Measurements from ENCODE around the gene DRAM1. TPM values are rescaled to one million over a fixed set of nuclear protein-coding genes. Genes with fewer than 3 reads are reported as not detected.

The DRAM1 gene
- total RNA-seq, 1 experiment from 2014 or later = 6.9 TPM

DNA sequence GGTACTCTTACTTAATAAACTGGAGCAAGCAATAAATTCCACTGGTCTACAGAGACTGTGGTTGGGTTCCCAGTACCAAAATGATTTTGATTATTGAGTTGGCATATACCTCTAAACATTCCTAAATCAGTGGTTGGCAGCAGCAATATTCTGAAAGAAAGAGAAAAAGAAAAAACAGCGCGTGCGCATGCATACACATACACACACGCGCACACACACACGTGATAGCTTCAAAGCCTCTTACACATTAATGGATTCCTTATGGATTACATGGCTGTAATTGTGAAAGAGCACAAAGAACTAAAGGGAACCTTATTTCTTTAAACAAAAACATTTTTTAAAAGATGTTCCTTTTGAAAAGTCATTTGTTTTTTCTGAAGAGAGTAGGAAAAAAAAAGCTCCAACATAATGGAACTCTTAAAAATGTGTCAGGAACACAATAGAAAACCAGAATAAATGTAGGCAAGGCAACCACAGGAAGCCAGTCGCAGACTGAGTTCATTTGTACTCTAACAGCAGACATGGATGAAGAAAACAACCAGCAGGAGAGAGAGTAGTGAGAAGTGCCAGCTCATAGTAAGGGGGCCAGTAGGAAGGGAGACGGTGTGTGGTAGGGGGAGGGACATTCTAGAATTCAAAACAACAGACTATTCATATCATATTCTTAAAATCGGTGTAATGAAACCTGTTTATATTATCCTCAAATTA is 80.0 kb downstream of the DRAM1 start (continued):
- TF ChIP-seq, protein P1, sequence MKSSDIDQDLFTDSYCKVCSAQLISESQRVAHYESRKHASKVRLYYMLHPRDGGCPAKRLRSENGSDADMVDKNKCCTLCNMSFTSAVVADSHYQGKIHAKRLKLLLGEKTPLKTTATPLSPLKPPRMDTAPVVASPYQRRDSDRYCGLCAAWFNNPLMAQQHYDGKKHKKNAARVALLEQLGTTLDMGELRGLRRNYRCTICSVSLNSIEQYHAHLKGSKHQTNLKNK (CRISPR knock-in tag; IDR thresholded peaks at IDR 0.05) = no peak
- TF ChIP-seq, protein P2, sequence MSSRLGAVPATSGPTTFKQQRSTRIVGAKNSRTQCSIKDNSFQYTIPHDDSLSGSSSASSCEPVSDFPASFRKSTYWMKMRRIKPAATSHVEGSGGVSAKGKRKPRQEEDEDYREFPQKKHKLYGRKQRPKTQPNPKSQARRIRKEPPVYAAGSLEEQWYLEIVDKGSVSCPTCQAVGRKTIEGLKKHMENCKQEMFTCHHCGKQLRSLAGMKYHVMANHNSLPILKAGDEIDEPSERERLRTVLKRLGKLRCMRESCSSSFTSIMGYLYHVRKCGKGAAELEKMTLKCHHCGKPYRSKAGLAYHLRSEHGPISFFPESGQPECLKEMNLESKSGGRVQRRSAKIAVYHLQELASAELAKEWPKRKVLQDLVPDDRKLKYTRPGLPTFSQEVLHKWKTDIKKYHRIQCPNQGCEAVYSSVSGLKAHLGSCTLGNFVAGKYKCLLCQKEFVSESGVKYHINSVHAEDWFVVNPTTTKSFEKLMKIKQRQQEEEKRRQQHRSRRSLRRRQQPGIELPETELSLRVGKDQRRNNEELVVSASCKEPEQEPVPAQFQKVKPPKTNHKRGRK (CRISPR knock-in tag; IDR thresholded peaks at IDR 0.05; ENCODE audit: borderline replicate concordance) = no peak
- TF ChIP-seq SMAD3 (CRISPR knock-in tag; IDR thresholded peaks at IDR 0.05; ENCODE audit: borderline replicate concordance) = no peak
- TF ChIP-seq, protein P3, sequence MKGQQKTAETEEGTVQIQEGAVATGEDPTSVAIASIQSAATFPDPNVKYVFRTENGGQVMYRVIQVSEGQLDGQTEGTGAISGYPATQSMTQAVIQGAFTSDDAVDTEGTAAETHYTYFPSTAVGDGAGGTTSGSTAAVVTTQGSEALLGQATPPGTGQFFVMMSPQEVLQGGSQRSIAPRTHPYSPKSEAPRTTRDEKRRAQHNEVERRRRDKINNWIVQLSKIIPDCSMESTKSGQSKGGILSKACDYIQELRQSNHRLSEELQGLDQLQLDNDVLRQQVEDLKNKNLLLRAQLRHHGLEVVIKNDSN (CRISPR knock-in tag; IDR thresholded peaks at IDR 0.05) = no peak
- TF ChIP-seq FOXP1 (CRISPR knock-in tag; IDR thresholded peaks at IDR 0.05; ENCODE audit: borderline replicate concordance) = no peak
- TF ChIP-seq CREM (CRISPR knock-in tag; IDR thresholded peaks at IDR 0.05) = no peak
- no peak for TF ChIP-seq TEAD1 (CRISPR knock-in tag; IDR thresholded peaks at IDR 0.05)
- TF ChIP-seq KAT7 (CRISPR knock-in tag; IDR thresholded peaks at IDR 0.05; ENCODE audit: borderline replicate concordance) = no peak
- TF ChIP-seq, protein P4, sequence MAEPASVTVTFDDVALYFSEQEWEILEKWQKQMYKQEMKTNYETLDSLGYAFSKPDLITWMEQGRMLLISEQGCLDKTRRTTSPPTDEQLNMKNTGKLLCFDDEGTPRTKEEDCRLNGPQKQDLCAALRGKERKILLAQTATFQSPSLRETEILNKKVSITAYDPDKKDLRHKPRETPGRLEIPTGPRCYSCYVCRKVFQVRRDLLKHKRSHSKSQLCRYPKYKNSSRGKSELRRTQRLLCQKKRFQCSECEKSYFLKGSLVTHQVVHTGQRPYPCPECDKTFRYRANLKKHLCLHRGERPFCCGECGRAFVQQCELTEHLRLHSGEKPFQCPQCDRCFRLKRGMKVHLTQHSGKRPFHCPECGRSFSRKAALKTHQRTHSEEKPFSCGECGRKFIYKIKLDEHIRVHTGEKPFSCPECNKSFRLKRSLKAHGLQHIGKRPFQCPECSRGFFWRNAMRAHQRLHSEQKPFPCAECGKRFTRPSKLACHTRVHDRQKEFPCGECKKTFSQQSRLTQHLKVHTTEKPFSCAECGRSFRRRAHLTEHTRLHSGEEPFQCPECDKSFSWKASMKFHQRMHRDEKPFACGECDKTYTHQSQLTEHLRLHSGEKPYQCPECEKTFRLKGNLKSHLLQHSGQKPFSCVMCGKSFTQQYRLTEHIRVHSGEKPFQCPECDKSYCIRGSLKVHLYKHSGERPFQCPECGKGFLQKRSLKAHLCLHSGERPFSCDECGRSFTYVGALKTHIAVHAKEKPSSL (CRISPR knock-in tag; conservative IDR thresholded peaks at IDR 0.05) = no peak
- TF ChIP-seq, protein P5, sequence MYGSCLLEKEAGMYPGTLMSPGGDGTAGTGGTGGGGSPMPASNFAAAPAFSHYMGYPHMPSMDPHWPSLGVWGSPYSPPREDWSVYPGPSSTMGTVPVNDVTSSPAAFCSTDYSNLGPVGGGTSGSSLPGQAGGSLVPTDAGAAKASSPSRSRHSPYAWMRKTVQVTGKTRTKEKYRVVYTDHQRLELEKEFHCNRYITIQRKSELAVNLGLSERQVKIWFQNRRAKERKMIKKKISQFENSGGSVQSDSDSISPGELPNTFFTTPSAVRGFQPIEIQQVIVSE (CRISPR knock-in tag; IDR thresholded peaks at IDR 0.05; ENCODE audit: borderline replicate concordance) = no peak
- no peak for TF ChIP-seq NFYB (CRISPR knock-in tag; conservative IDR thresholded peaks at IDR 0.05; ENCODE audit: low read depth)

DNA sequence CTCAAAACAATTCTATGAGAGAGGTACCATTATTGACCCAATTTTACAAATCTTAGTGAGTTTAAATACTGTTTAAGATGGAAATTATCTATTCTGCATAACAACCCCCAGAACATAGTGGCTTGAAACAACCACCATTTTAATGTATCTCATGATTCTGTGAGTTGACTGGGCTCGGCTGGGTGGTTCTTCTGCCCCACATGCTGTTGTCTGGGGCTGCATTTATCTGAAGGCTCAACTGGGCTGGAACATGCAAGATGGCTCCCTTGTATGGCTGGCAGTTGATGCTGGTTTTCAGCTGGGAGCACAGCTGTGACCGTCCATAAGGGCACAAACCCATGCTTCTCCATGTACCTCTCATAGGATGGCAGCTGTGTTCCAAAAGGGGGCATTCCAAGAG is 82.2 kb downstream of the DRAM1 start:
- ATAC-seq = no peak
- Mint-ChIP-seq H3K9me3 (peaks cover 19% of the 10 kb centered on the region), H3K27me3 (ENCODE audit: low read depth) (no peaks in the 10 kb centered on the region; the same call in 1 of the 2 replicates), H3K36me3 (peaks cover 13% of the 10 kb centered on the region), H3K4me1 (no peaks in the 10 kb centered on the region), H3K27ac (no peak overlapping the region), H3K4me3 (no peak overlapping the region)
- ChIA-PET POLR2A (no interaction called here), CTCF (no interaction called here)
- no peak for TF ChIP-seq PRRX2 (CRISPR knock-in tag; IDR thresholded peaks at IDR 0.05)
- TF ChIP-seq ZNF121 (CRISPR knock-in tag; IDR thresholded peaks at IDR 0.05) = no peak
- TF ChIP-seq NR1H2 (CRISPR knock-in tag; IDR thresholded peaks at IDR 0.05) = no peak
- TF ChIP-seq, protein P5 (CRISPR knock-in tag; IDR thresholded peaks at IDR 0.05; ENCODE audit: borderline replicate concordance) = no peak
- TF ChIP-seq CREM (CRISPR knock-in tag; IDR thresholded peaks at IDR 0.05) = no peak
- TF ChIP-seq, protein P6, sequence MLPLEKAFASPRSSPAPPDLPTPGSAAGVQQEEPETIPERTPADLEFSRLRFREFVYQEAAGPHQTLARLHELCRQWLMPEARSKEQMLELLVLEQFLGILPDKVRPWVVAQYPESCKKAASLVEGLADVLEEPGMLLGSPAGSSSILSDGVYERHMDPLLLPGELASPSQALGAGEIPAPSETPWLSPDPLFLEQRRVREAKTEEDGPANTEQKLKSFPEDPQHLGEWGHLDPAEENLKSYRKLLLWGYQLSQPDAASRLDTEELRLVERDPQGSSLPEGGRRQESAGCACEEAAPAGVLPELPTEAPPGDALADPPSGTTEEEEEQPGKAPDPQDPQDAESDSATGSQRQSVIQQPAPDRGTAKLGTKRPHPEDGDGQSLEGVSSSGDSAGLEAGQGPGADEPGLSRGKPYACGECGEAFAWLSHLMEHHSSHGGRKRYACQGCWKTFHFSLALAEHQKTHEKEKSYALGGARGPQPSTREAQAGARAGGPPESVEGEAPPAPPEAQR (CRISPR knock-in tag; IDR thresholded peaks at IDR 0.05) = no peak
- no peak for TF ChIP-seq RELA (CRISPR knock-in tag; IDR thresholded peaks at IDR 0.05; ENCODE audit: borderline replicate concordance)
- TF ChIP-seq TP53 (CRISPR knock-in tag; IDR thresholded peaks at IDR 0.05) = no peak
- TF ChIP-seq GABPB1 (CRISPR knock-in tag; IDR thresholded peaks at IDR 0.05) = no peak
- TF ChIP-seq TEAD1 (CRISPR knock-in tag; IDR thresholded peaks at IDR 0.05) = no peak
- TF ChIP-seq ELF4 (CRISPR knock-in tag; IDR thresholded peaks at IDR 0.05; ENCODE audit: low read depth) = no peak
- TF ChIP-seq KAT7 (CRISPR knock-in tag; IDR thresholded peaks at IDR 0.05; ENCODE audit: borderline replicate concordance) = no peak
- TF ChIP-seq NR3C1 (CRISPR knock-in tag; conservative IDR thresholded peaks at IDR 0.05; ENCODE audit: low read depth) = no peak
- no peak for TF ChIP-seq NFYB (CRISPR knock-in tag; conservative IDR thresholded peaks at IDR 0.05; ENCODE audit: low read depth)
- TF ChIP-seq ZNF671 (CRISPR knock-in tag; IDR thresholded peaks at IDR 0.05) = no peak
- TF ChIP-seq, protein P7, sequence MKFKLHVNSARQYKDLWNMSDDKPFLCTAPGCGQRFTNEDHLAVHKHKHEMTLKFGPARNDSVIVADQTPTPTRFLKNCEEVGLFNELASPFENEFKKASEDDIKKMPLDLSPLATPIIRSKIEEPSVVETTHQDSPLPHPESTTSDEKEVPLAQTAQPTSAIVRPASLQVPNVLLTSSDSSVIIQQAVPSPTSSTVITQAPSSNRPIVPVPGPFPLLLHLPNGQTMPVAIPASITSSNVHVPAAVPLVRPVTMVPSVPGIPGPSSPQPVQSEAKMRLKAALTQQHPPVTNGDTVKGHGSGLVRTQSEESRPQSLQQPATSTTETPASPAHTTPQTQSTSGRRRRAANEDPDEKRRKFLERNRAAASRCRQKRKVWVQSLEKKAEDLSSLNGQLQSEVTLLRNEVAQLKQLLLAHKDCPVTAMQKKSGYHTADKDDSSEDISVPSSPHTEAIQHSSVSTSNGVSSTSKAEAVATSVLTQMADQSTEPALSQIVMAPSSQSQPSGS (CRISPR knock-in tag; IDR thresholded peaks at IDR 0.05; ENCODE audit: borderline replicate concordance, low read depth) = no peak
- no peak for DNase-seq (ENCODE audit: low spot score)

All from WTC11 (cell line).